H1 (cell line): ENCODE measurements around the gene MINDY3. TPM values are rescaled to one million over a fixed set of nuclear protein-coding genes. Genes with fewer than 3 reads are reported as not detected.

Experiments used
- CTCF ChIA-PET: fragments of 300-600 bp; sonication (Branson Sonifier 250); formaldehyde crosslinking; loops from one replicate; lab custom pipeline; 2021; ENCODE audit not compliant: partially characterized antibody; lab: Charles Lee
- POLR2A ChIA-PET: fragments of 300-600 bp; sonication (Branson Sonifier 250); formaldehyde crosslinking; loops from one replicate; lab custom pipeline; 2021; ENCODE audit warnings: inconsistent platforms; ENCODE audit not compliant: partially characterized antibody; lab: Charles Lee
- DNase-seq, 2 experiments: peaks; one replicate each; pipeline versions ENCODE4 v3.0.0 to v3.0.0-alpha.2; 2010 to 2022; ENCODE audit warnings: low spot score in 2 of 2, low read depth in 1 of 2, mixed read lengths in 1 of 2
- FAIRE-seq: peaks from 2 replicates; lab custom pipeline; 2011; peaks lifted over from hg19 to GRCh38; lab: Jason Lieb, UNC
- H2AFZ ChIP-seq: 2 replicates; pipeline ENCODE4 v1.8.1; 2012; ENCODE audit warnings: low read length, inconsistent platforms
- H2AK5ac ChIP-seq: 2 replicates; pipeline ENCODE4 v1.6.1; 2013; ENCODE audit warnings: low read depth, low read length
- H2BK120ac ChIP-seq: replicated peaks from 2 replicates; pipeline ENCODE3; 2013; ENCODE audit warnings: low read depth, low read length, inconsistent platforms
- H2BK12ac ChIP-seq: 2 replicates; pipeline ENCODE4 v1.6.1; 2013; ENCODE audit warnings: low read depth, low read length
- H2BK15ac ChIP-seq: 2 replicates; pipeline ENCODE4 v1.6.1; 2013; ENCODE audit warnings: low read length
- H2BK20ac ChIP-seq: 2 replicates; pipeline ENCODE4 v1.6.1; 2013; ENCODE audit warnings: low read length
- H2BK5ac ChIP-seq: 2 replicates; pipeline ENCODE4 v1.6.1; 2013; ENCODE audit warnings: low read depth, low read length
- H3K14ac ChIP-seq: 2 replicates; pipeline ENCODE4 v1.6.1; 2013; ENCODE audit warnings: inconsistent platforms; ENCODE audit not compliant: insufficient read length
- H3K18ac ChIP-seq: 2 replicates; pipeline ENCODE4 v1.6.1; 2013; ENCODE audit warnings: low read length; ENCODE audit errors: extremely low read depth
- H3K23ac ChIP-seq: 2 replicates; pipeline ENCODE4 v1.6.1; 2013; ENCODE audit warnings: inconsistent platforms; ENCODE audit not compliant: insufficient read length
- H3K23me2 ChIP-seq: 2 replicates; pipeline ENCODE4 v1.6.1; 2013; ENCODE audit warnings: low read depth, low read length
- H3K27ac ChIP-seq: 2 replicates; pipeline ENCODE4 v1.6.1; 2011; ENCODE audit warnings: low read depth, low read length, inconsistent platforms
- H3K27me3 ChIP-seq, 4 experiments: replicated peaks in 1 of 4; 1 replicate in 1 of 4; 2 replicates in 3 of 4; pipeline versions ENCODE4 v1.6.1 to v1.8.1; 2011 to 2013; ENCODE audit warnings: low read length in 3 of 4, mild to moderate bottlenecking in 3 of 4, inconsistent platforms in 2 of 4, mixed read lengths in 2 of 4, moderate library complexity in 1 of 4; ENCODE audit not compliant: control insufficient read depth in 3 of 4, insufficient read depth in 3 of 4; ENCODE audit errors: extremely low read depth in 1 of 4
- H3K36me3 ChIP-seq, 4 experiments: 2 replicates each; pipeline versions ENCODE4 v1.6.1 to v1.8.1; 2011 to 2013; ENCODE audit warnings: mild to moderate bottlenecking in 4 of 4, low read length in 3 of 4, moderate library complexity in 2 of 4, control low read depth in 1 of 4, inconsistent platforms in 1 of 4; ENCODE audit not compliant: insufficient read depth in 4 of 4, control insufficient read depth in 2 of 4
- H3K4ac ChIP-seq: replicated peaks from 2 replicates; pipeline ENCODE3; 2013; ENCODE audit warnings: low read length, low read depth, mixed read lengths, inconsistent platforms; ENCODE audit not compliant: insufficient read length
- H3K4me1 ChIP-seq, 4 experiments: replicated peaks in 1 of 4; 1 replicate in 1 of 4; 2 replicates in 3 of 4; pipeline versions ENCODE4 v1.6.1 to v1.8.1; 2011 to 2013; ENCODE audit warnings: low read length in 3 of 4, inconsistent platforms in 2 of 4, mixed read lengths in 1 of 4; ENCODE audit not compliant: insufficient read depth in 4 of 4, control insufficient read depth in 3 of 4
- H3K4me2 ChIP-seq, 2 experiments: 2 replicates each; pipeline versions ENCODE4 v1.6.1 to v1.8.1; 2011 to 2013; ENCODE audit warnings: low read depth in 2 of 2, low read length in 2 of 2, control low read depth in 1 of 2, inconsistent platforms in 1 of 2, mild to moderate bottlenecking in 1 of 2; ENCODE audit not compliant: insufficient read depth in 1 of 2
- H3K4me3 ChIP-seq, 4 experiments: fragments of 200-600, 300-600 bp in 1 of 4; sonication (generic), shearing (Covaris generic), sonication (Bioruptor Twin) in 1 of 4; 2 replicates each; pipeline versions ENCODE4 v1.5.1 to v1.8.1; 2011 to 2016; ENCODE audit warnings: low read length in 4 of 4, low read depth in 3 of 4, control low read depth in 2 of 4, inconsistent platforms in 2 of 4, mild to moderate bottlenecking in 2 of 4, mixed read lengths in 1 of 4, moderate library complexity in 1 of 4; ENCODE audit not compliant: insufficient read depth in 2 of 4; ENCODE audit errors: extremely low read depth in 1 of 4
- H3K56ac ChIP-seq: replicated peaks from 2 replicates; pipeline ENCODE3; 2013; ENCODE audit warnings: low read depth, mild to moderate bottlenecking, mixed read lengths, low read length, inconsistent platforms; ENCODE audit not compliant: insufficient read length
- H3K79me1 ChIP-seq: 2 replicates; pipeline ENCODE4 v1.6.1; 2013; ENCODE audit warnings: low read depth, low read length, control low read depth
- H3K79me2 ChIP-seq, 2 experiments: 2 replicates each; pipeline versions ENCODE4 v1.6.1 to v1.8.1; 2012 to 2013; ENCODE audit warnings: low read length in 2 of 2, mild to moderate bottlenecking in 2 of 2, inconsistent platforms in 1 of 2; ENCODE audit not compliant: insufficient read depth in 2 of 2, control insufficient read depth in 1 of 2
- H3K9ac ChIP-seq, 4 experiments: replicated peaks in 1 of 4; 1 replicate in 1 of 4; 2 replicates in 3 of 4; pipeline versions ENCODE4 v1.6.1 to v1.8.1; 2011 to 2013; ENCODE audit warnings: low read depth in 3 of 4, low read length in 3 of 4, control low read depth in 2 of 4, mild to moderate bottlenecking in 2 of 4, moderate library complexity in 2 of 4, inconsistent platforms in 1 of 4; ENCODE audit errors: extremely low read depth in 1 of 4
- H3K9me3 ChIP-seq, 2 experiments: 2 replicates each; pipeline versions ENCODE4 v1.6.1 to v1.8.1; 2012 to 2013; ENCODE audit warnings: mild to moderate bottlenecking in 2 of 2, moderate library complexity in 2 of 2, control low read depth in 1 of 2, inconsistent platforms in 1 of 2, low read depth in 1 of 2, low read length in 1 of 2, mixed read lengths in 1 of 2; ENCODE audit not compliant: insufficient read depth in 2 of 2
- H4K20me1 ChIP-seq, 2 experiments: replicated peaks in 1 of 2; 2 replicates each; pipeline versions ENCODE3 to v1.8.1; 2011 to 2013; ENCODE audit warnings: inconsistent platforms in 2 of 2, low read length in 2 of 2, mild to moderate bottlenecking in 1 of 2; ENCODE audit not compliant: insufficient read depth in 2 of 2, control insufficient read depth in 1 of 2
- H4K5ac ChIP-seq: 2 replicates; pipeline ENCODE4 v1.6.1; 2013; ENCODE audit warnings: low read length, low read depth, mixed read lengths, inconsistent platforms; ENCODE audit not compliant: insufficient read length
- H4K8ac ChIP-seq: 2 replicates; pipeline ENCODE4 v1.8.0; 2013; ENCODE audit warnings: mild to moderate bottlenecking, moderate library complexity, low read length, inconsistent platforms; ENCODE audit not compliant: insufficient read depth; ENCODE audit errors: extremely low read depth
- H4K91ac ChIP-seq: replicated peaks from 2 replicates; pipeline ENCODE3; 2013; ENCODE audit warnings: low read length, mixed read lengths, inconsistent platforms; ENCODE audit not compliant: insufficient read length
- BCL11A ChIP-seq, 2 experiments: IDR thresholded peaks; one replicate each; pipeline ENCODE4 v1.6.1; 2011; ENCODE audit warnings: low read depth in 2 of 2, low read length in 2 of 2, mild to moderate bottlenecking in 2 of 2
- WGBS, 2 experiments: shearing (Covaris generic) in 1 of 2; methylation state at CpG; one replicate each; pipeline versions ENCODE4 v1.1.6 to v1.1.7; 2013 to 2015; ENCODE audit warnings: low lambda C conversion rate in 2 of 2, mixed read lengths in 2 of 2, inconsistent platforms in 1 of 2, low coverage in 1 of 2, missing lambda C conversion rate in 1 of 2; ENCODE audit not compliant: insufficient replicate concordance in 2 of 2, insufficient coverage in 1 of 2, insufficient read length in 1 of 2; ENCODE audit errors: extremely low coverage in 1 of 2, missing lambda C conversion rate in 1 of 2; 5-methylcytosine and 5-hydroxymethylcytosine counted together
- polyA plus RNA-seq, 7 experiments: library from polyadenylated mRNA; depleted of rRNA in 3 of 7; stranded (reverse) in 5 of 7; unstranded in 2 of 7; fragments of >200 nt in 5 of 7; fragments of 200-250 nt in 2 of 7; gene quantifications; 1 replicate in 5 of 7; 2 replicates in 1 of 7; 4 replicates in 1 of 7; pipeline versions ENCODE4 v1.2.1 to v1.2.3, GENCODE V29; 2011 to 2013; ENCODE audit warnings: missing spikeins in 2 of 7, mixed read lengths in 2 of 7
- total RNA-seq: library from RNA; stranded (reverse); fragmentation: NEBNext Ultra II Directional; extraction: Animal tissue kit (Norgen Biotek cat#: 25700); gene quantifications from 2 replicates; pipeline ENCODE4 v1.2.1, GENCODE V29; 2021

Gene MINDY3
- total and polyA plus RNA-seq, 2 of the 8 experiments (the other 6 are each of a cell fraction or from before 2014, with no cell fraction given): 4.6 to 13.6 TPM

- H3K18ac ChIP-seq: no peak overlapping the region
- no peaks in the 10 kb centered on the region for H3K23me2 ChIP-seq
- no peak overlapping the region for H2BK15ac ChIP-seq
- H3K9ac ChIP-seq: no peak overlapping the region
- H3K4me3 ChIP-seq: no peak overlapping the region
- H2BK5ac ChIP-seq: no peak overlapping the region
- DNase-seq (no peak), FAIRE-seq (no peak)
- no peaks in the 10 kb centered on the region for H3K36me3 ChIP-seq
- no peaks in the 10 kb centered on the region for H3K79me1 ChIP-seq
- no peak overlapping the region for H3K23ac ChIP-seq
- H3K9me3 ChIP-seq: no peaks in the 10 kb centered on the region
- H3K4ac ChIP-seq: no peak overlapping the region
- H3K56ac ChIP-seq: no peak overlapping the region
- H2AK5ac ChIP-seq: no peak overlapping the region
- no peaks in the 10 kb centered on the region for H3K27me3 ChIP-seq
- no peaks in the 10 kb centered on the region for H4K20me1 ChIP-seq
- H3K4me2 ChIP-seq: no peak overlapping the region
- no peaks in the 10 kb centered on the region for H3K79me2 ChIP-seq
- ChIA-PET POLR2A (no interaction called here), CTCF (interaction anchor here (0.6 to 1.2 kb wide), 2 partner anchors 75 to 1034 kb away, joined by 3 to 4 read pairs; partner anchors contain the start of gene ITGA8)
- no peak for TF ChIP-seq BCL11A (IDR thresholded peaks at IDR 0.05; ENCODE audit: low read depth in 2 of 2, low read length in 2 of 2)
- no peak overlapping the region for H4K8ac ChIP-seq
- H2BK12ac ChIP-seq: no peak overlapping the region
- no peak overlapping the region for H2BK120ac ChIP-seq
- no peak overlapping the region for H3K27ac ChIP-seq
- H2AFZ ChIP-seq: no peak overlapping the region
- 86% methylated on average over 7 of the region's 7 CpGs; no CpG with 5 or more reads in 1 of the 2 experiments for WGBS, 2 experiments
- H4K5ac ChIP-seq: no peak overlapping the region
- H2BK20ac ChIP-seq: no peak overlapping the region
- no peak overlapping the region for H3K14ac ChIP-seq
- H3K4me1 ChIP-seq: no peaks in the 10 kb centered on the region
- no peak overlapping the region for H4K91ac ChIP-seq
Observed at GRCh38 chr10:15795036-15795792, 65.1 kb downstream of the MINDY3 start.
